ENCODE results near the gene SNCG. TPM values are rescaled to one million over a fixed set of nuclear protein-coding genes. Genes with fewer than 3 reads are reported as not detected.

The SNCG gene
- polyA plus RNA-seq, 3 donors, result 1.8 TPM; not detected in 2

DNA sequence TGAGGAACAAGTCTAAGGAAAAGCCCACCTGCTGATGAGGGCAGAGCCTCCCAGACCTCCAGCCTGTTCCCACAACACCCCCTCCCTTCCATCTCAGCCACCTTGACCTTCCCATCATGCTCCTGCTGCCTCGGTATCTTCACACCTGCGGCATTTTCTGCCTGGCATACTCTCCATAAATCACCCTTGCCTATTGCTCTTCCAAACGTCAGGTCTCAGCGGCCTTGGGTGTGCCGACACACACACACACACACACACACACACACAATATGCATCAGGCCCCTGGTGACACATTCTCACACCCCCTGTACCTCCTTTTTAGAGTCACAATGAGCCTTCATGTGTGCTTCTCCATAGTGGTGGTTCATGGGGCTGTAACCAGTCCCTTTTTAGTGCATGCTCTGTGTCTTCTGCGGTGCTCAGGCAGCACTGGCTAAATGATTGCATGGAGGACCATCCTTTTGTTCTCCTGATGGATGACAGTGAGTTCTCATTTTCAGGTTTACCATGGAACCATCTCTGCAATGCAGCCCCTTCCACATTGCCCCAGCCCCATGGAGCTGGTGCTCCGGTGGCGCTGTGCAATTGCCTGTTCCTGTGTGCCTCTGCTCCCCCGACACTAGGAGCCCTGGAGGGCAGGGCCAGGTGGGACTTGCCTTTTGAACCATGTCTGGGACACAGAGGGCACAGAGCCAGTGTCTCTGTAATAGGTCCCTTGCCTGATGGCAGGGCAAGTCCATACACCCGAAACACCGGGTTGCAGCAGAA, 14.4 kb downstream of the SNCG start:
- no peaks in the 10 kb centered on the region for H3K79me2 ChIP-seq (ENCODE audit: insufficient read depth, low read length)
- peaks cover 29 to 37% of the 10 kb centered on the region in 2 donors for H3K4me1 ChIP-seq (ENCODE audit: control insufficient read depth in 1 of 2, insufficient read depth in 2 of 2, low read length in 2 of 2)
- no peak overlapping the region for H2AFZ ChIP-seq (ENCODE audit: insufficient read depth, low read depth, low read length, poor library complexity, severe bottlenecking)
- TF ChIP-seq CTCF (IDR thresholded peaks at IDR 0.05), result no peak
- no peaks in the 10 kb centered on the region for H4K20me1 ChIP-seq (ENCODE audit: insufficient read depth, low read length)
- Mint-ChIP-seq H3K4me3 (peak overlapping the region in 1 of 2 donors; percentile 93), H3K27ac (peak overlapping the region in 3 of 7 donors; percentile 13 to 61 (median 29)), H3K9me3 (peaks cover 0 to 7% (median 2%) of the 10 kb centered on the region in 7 donors), H3K36me3 (peaks cover 0 to 3% of the 10 kb centered on the region in 2 donors), H3K27me3 (ENCODE audit: low read depth in 3 of 3) (peaks cover 42 to 54% (median 50%) of the 10 kb centered on the region in 3 donors), H3K4me1 (peaks cover 25% of the 10 kb centered on the region)
- DNase-seq, result no peak
- no peak overlapping the region for H3K4me3 ChIP-seq (replicated peaks in 1 of 3; ENCODE audit: low read depth in 2 of 3, low read length in 3 of 3)
- no peaks in the 10 kb centered on the region for H3K36me3 ChIP-seq (replicated peaks in 1 of 2; ENCODE audit: control insufficient read depth in 1 of 2, insufficient read depth in 2 of 2, low read length in 2 of 2)
- intact Hi-C loops (cut with micrococcal nuclease), result loop anchor here (5.0 to 10.0 kb wide), 2 partner anchors 120 to 122 kb away; partner anchors contain the start of genes GLUD1 (in 2 of the 2) and SHLD2 (in 1 of the 2)
- H3K27ac ChIP-seq (ENCODE audit: low read depth in 1 of 2, low read length in 2 of 2), result no peak overlapping the region
- H3K9me3 ChIP-seq (replicated peaks in 1 of 2; ENCODE audit: control insufficient read depth in 1 of 2, insufficient read depth in 1 of 2, low read length in 2 of 2), result no peaks in the 10 kb centered on the region
- WGBS (ENCODE audit: insufficient coverage), result 97% methylated on average over 9 of the region's 11 CpGs
- no peak overlapping the region for H3K4me2 ChIP-seq (replicated peaks; ENCODE audit: extremely low read depth, low read length, poor library complexity, severe bottlenecking)
- H3K27me3 ChIP-seq (ENCODE audit: control insufficient read depth in 2 of 2, insufficient read depth in 2 of 2, low read length in 2 of 2), result peaks cover 16 to 41% of the 10 kb centered on the region in 2 donors
- H3K9ac ChIP-seq (ENCODE audit: insufficient read depth, low read length, poor library complexity, severe bottlenecking), result no peak overlapping the region

GRCh38 chr10:86974484-86974883, 16.1 kb downstream of the SNCG start:
- no peak overlapping the region for H3K4me3 ChIP-seq (replicated peaks in 1 of 3; ENCODE audit: low read depth in 2 of 3, low read length in 3 of 3)
- peaks cover 28 to 37% (median 34%) of the 10 kb centered on the region in 3 donors for H3K27me3 Mint-ChIP-seq (ENCODE audit: low read depth in 3 of 3)
- peaks cover 0 to 2% of the 10 kb centered on the region in 2 donors for H3K36me3 Mint-ChIP-seq
- no peaks in the 10 kb centered on the region for H3K9me3 ChIP-seq (replicated peaks in 1 of 2; ENCODE audit: control insufficient read depth in 1 of 2, insufficient read depth in 1 of 2, low read length in 2 of 2)
- no peak for TF ChIP-seq CTCF (IDR thresholded peaks at IDR 0.05)
- no peak overlapping the region for H3K27ac ChIP-seq (ENCODE audit: low read depth in 1 of 2, low read length in 2 of 2)
- H3K27me3 ChIP-seq (ENCODE audit: control insufficient read depth in 2 of 2, insufficient read depth in 2 of 2, low read length in 2 of 2), result peaks cover under 1 to 24% of the 10 kb centered on the region in 2 donors
- H3K4me1 ChIP-seq (ENCODE audit: control insufficient read depth in 1 of 2, insufficient read depth in 2 of 2, low read length in 2 of 2), result peaks cover 19 to 25% of the 10 kb centered on the region in 2 donors
- intact Hi-C loops (cut with micrococcal nuclease), result loop anchor here (5.0 to 10.0 kb wide), 2 partner anchors 118 to 120 kb away; partner anchors contain the start of genes GLUD1 (in 2 of the 2) and SHLD2 (in 1 of the 2)
- DNase-seq, result no peak
- H4K20me1 ChIP-seq (ENCODE audit: insufficient read depth, low read length), result no peaks in the 10 kb centered on the region
- H3K36me3 ChIP-seq (replicated peaks in 1 of 2; ENCODE audit: control insufficient read depth in 1 of 2, insufficient read depth in 2 of 2, low read length in 2 of 2), result no peaks in the 10 kb centered on the region
- peaks cover 16% of the 10 kb centered on the region for H3K4me1 Mint-ChIP-seq
- peaks cover 0 to 2% (median 0%) of the 10 kb centered on the region in 7 donors for H3K9me3 Mint-ChIP-seq
- no peak overlapping the region for H2AFZ ChIP-seq (ENCODE audit: insufficient read depth, low read depth, low read length, poor library complexity, severe bottlenecking)
- H3K4me3 Mint-ChIP-seq, result peak overlapping the region in 1 of 2 donors; percentile 52
- H3K4me2 ChIP-seq (replicated peaks; ENCODE audit: extremely low read depth, low read length, poor library complexity, severe bottlenecking), result no peak overlapping the region
- no peaks in the 10 kb centered on the region for H3K79me2 ChIP-seq (ENCODE audit: insufficient read depth, low read length)
- no peak overlapping the region for H3K9ac ChIP-seq (ENCODE audit: insufficient read depth, low read length, poor library complexity, severe bottlenecking)
- WGBS (ENCODE audit: insufficient coverage), result 93% methylated on average over 4 of the region's 7 CpGs
- H3K27ac Mint-ChIP-seq, result no peak overlapping the region
